Spinal cord (tissue), 10 donors: ENCODE measurements around the gene VPS33A. TPM values are rescaled to one million over a fixed set of nuclear protein-coding genes. Genes with fewer than 3 reads are reported as not detected.

Source experiments
- DNase-seq, 6 donors: peaks; one replicate each; pipeline versions ENCODE4 v3.0.0 to v3.0.0-alpha.2; 2013 to 2015; ENCODE audit warnings: low spot score in 6 of 6, low read depth in 4 of 6
- H3K27ac ChIP-seq: one replicate; pipeline ENCODE4 v1.5.1; 2013; ENCODE audit warnings: low read depth, low read length, control low read depth
- H3K27me3 ChIP-seq: one replicate; pipeline ENCODE4 v1.6.1; 2013; ENCODE audit warnings: low read length; ENCODE audit not compliant: control insufficient read depth, insufficient read depth
- H3K36me3 ChIP-seq: one replicate; pipeline ENCODE4 v1.6.1; 2013; ENCODE audit warnings: low read length; ENCODE audit not compliant: control insufficient read depth, insufficient read depth
- H3K4me1 ChIP-seq: one replicate; pipeline ENCODE4 v1.6.1; 2013; ENCODE audit warnings: low read length; ENCODE audit not compliant: control insufficient read depth, insufficient read depth
- H3K4me3 ChIP-seq: one replicate; pipeline ENCODE4 v1.5.1; 2013; ENCODE audit warnings: low read depth, low read length, control low read depth
- H3K9me3 ChIP-seq: one replicate; pipeline ENCODE4 v1.6.1; 2013; ENCODE audit warnings: low read length; ENCODE audit not compliant: control insufficient read depth, insufficient read depth
- WGBS: methylation state at CpG from one replicate; pipeline ENCODE4 v1.1.5; 2013; ENCODE audit warnings: missing lambda C conversion rate; ENCODE audit not compliant: insufficient coverage; 5-methylcytosine and 5-hydroxymethylcytosine counted together
- polyA plus RNA-seq, 2 donors: library from polyadenylated mRNA; unstranded; fragments of 120-200 nt; gene quantifications; one replicate each; pipeline ENCODE4 v1.2.1, GENCODE V29; 2013; ENCODE audit not compliant: insufficient read length in 2 of 2
- total RNA-seq, 2 donors: library from RNA; depleted of rRNA in 1 of 2; stranded (reverse); fragments of 120-200 nt in 1 of 2; fragments of >200 nt in 1 of 2; gene quantifications; one replicate each; pipeline versions ENCODE4 v1.2.3 to v1.2.4, GENCODE V29; 2013 to 2014
- donor health status: healthy.

VPS33A gene
- total and polyA plus RNA-seq, 4 donors, result 19.5 to 29.2 (median 23.2) TPM

DNA sequence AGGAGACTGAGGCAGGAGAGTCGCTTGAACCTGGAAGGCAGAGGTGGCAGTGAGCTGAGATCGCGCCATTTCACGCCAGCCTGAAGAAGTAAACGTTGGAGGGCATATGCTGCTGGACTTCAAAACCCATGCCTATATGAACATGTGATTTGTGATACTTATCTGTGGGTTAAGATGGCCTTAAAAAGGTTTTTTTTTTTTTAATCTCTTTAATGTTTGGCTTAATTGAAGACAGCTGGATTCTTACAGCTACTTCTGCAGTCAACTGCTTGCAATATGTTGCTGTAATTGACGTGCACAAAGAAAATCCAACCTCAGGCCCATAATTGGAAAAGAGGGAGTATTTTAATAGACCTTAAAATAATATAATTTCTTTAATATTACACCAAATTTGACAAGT is 64.3 kb downstream of the VPS33A start:
- 93% methylated on average over 5 of the region's 6 CpGs for WGBS
- H3K27ac ChIP-seq, result no peak overlapping the region
- no peaks in the 10 kb centered on the region for H3K9me3 ChIP-seq
- DNase-seq, result no peak
- H3K27me3 ChIP-seq, result peaks cover 39% of the 10 kb centered on the region
- H3K4me3 ChIP-seq, result no peak overlapping the region
- peaks cover 22% of the 10 kb centered on the region for H3K36me3 ChIP-seq
- H3K4me1 ChIP-seq, result peaks cover 24% of the 10 kb centered on the region

DNA sequence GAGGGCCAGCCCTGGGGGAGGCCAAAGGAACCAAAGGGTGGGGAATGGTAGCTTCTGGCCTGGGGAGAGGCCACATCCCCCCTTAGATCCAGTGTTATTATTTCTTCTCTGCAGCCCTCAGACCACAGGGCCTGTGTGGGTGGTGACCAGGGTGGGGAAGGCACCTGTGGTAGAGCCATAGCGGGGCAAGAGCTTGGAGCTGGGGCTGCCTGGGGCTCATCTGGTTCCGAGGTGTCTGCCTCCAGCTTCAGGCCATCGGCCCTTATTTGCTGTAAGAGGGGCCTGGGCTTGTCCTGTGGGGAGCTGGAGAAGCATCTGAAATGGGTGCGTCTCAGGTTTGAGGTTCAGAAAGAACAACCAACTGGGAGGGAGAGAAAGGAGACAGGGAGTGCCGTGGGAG is 64.9 kb downstream of the VPS33A start:
- no peak for DNase-seq
- peaks cover 24% of the 10 kb centered on the region for H3K4me1 ChIP-seq
- no peak overlapping the region for H3K4me3 ChIP-seq
- H3K36me3 ChIP-seq, result peaks cover 16% of the 10 kb centered on the region
- H3K27ac ChIP-seq, result no peak overlapping the region
- peaks cover 39% of the 10 kb centered on the region for H3K27me3 ChIP-seq
- no peaks in the 10 kb centered on the region for H3K9me3 ChIP-seq
- WGBS, result 96% methylated on average over 4 of the region's 5 CpGs

DNA sequence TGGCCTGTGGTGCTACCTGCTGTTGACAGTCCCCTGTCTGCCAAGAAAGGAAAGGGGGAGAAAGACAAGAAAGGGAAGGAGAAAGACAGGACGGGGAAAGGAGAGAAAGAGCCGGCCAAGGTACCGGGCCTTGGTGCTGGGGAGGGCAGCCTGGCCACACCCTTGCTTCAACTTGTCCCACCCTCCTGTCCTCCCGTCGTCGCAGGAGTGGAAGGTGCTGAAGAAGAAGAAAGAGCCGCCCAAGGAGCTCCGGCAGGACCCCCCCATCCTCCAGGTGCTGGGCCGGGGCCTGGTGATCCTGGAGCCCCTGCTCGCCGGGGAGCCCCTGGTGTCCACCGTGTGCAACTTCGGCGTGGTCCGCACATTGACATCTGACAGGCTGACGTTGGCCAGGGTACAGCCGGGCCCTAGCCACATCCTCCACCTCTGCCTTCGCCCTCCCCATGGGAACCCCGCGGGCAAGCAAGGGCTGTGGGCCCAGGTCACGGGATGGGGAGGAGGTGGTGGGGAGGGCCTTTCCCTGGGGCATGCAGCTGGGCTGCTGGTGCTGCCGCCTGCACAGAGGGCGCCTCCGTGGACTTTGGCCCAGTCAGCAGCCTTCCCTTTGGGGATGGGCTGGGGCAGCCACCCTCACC is 65.6 kb downstream of the VPS33A start:
- no peaks in the 10 kb centered on the region for H3K9me3 ChIP-seq
- no peak for DNase-seq
- no peak overlapping the region for H3K4me3 ChIP-seq
- 59% methylated on average over 17 of the region's 24 CpGs for WGBS
- peaks cover 33% of the 10 kb centered on the region for H3K27me3 ChIP-seq
- peaks cover 11% of the 10 kb centered on the region for H3K36me3 ChIP-seq
- H3K27ac ChIP-seq, result no peak overlapping the region
- peaks cover 19% of the 10 kb centered on the region for H3K4me1 ChIP-seq

DNA sequence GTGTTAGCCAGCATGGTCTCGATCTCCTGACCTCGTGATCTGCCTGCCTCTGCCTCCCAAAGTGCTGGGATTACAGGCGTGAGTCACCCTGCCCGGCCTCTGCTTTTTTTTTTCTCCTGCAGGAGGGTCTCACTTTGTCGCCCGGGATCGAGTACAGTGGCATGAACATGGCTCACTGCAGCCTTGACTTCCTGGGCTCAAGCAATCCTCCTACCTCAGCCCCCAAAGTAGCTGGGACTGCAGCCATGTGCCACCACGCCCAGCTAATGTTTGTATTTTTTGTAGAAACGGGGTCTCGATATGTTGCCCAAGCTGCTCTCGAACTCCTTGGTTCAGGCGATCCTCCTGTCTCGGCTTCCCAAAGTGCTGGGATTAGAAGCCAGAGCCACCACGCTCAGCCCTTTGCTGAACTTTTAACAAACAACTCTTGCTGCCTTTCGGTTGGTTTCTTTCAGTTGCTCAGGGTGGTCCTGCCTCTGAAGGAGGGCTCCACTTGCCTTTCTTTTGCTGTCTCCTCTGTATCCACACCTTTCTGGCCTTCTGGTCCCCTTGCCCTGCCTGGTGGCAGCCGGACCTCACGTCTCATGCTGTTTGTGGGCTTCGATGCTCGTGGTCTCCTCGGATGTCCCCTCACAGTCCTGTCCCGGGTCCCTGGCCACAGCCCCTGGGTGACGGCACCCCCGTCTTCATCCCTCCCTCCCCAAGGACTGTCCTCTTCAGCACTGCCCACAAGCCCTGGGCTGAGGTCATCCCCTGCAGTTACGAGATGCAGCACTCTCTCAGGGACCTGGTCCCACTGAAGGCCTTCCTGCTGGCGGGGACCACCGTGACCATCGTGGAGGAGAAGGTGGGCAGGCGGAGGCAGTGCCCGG is 66.6 kb downstream of the VPS33A start:
- DNase-seq, result no peak
- H3K27ac ChIP-seq, result no peak overlapping the region
- H3K9me3 ChIP-seq, result no peaks in the 10 kb centered on the region
- H3K4me3 ChIP-seq, result no peak overlapping the region
- peaks cover 24% of the 10 kb centered on the region for H3K27me3 ChIP-seq
- H3K4me1 ChIP-seq, result peaks cover 11% of the 10 kb centered on the region
- 88% methylated on average over 25 of the region's 29 CpGs for WGBS
- peaks cover 9% of the 10 kb centered on the region for H3K36me3 ChIP-seq

DNA sequence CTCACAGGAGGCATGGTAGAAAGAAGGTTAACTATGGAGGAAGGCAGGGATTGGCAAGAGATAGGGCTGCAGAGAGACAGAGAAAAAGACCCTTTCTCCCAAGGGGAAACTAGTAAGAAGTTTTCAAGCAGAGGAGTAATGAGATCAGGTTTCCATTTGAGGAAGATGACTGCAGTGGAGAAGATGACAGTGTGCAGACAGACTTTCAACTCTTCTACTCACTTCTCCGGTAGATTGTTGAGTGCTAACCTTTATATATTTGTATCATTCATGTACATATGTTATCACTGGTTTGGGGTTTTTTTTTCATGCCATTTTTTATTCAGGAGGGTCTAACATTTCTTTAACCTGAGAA is 68.7 kb downstream of the VPS33A start:
- H3K9me3 ChIP-seq, result no peaks in the 10 kb centered on the region
- peaks cover 8% of the 10 kb centered on the region for H3K36me3 ChIP-seq
- H3K4me1 ChIP-seq, result no peaks in the 10 kb centered on the region
- DNase-seq, result no peak
- peaks cover 9% of the 10 kb centered on the region for H3K27me3 ChIP-seq
- no peak overlapping the region for H3K4me3 ChIP-seq
- H3K27ac ChIP-seq, result no peak overlapping the region
- WGBS, result no CpG with 5 or more reads among the region's 1 CpG

DNA sequence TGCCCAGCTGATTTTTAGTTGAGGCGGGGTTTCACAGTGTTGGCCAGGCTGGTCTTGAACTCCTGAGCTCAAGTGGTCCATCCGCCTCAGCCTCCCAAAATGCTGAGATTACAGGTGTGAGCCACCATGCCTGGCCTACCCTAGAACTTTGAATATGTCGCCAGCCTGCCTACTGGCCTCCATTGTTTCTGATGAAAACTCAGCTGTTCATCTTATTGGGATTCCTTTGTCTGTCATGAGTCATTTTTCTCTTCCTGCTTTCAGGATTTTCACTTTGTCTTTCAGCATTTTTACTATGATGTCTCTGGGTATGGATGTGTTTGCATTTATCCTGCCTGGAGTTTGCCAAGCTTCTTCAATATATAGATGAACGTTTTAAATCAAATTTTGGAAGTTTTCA is 70.9 kb downstream of the VPS33A start:
- no peaks in the 10 kb centered on the region for H3K9me3 ChIP-seq

DNA sequence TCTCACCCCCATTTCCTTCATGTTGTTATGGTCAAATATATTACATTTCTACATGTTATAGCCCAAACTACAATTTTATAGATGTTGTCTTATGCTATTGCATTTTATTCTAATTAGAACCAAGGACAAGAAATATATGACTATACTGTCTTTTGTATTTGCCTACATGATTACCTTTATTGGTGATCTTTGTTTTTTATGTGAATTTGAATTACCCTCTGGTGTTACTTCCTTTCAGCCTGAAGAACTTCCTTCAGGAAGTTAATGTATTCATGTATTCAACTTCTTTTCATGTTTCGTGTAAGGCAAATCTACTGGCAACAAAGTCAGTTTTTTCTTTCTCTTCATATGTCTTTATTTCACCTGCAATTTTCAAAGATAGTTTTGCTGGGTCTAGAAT is 71.5 kb downstream of the VPS33A start:
- H3K27me3 ChIP-seq, result no peaks in the 10 kb centered on the region

More for the DNA sequence above, 70.9 kb downstream of the VPS33A start:
- 88% methylated on average over 4 of the region's 4 CpGs for WGBS
- Histone ChIP-seq H3K4me1 (no peaks in the 10 kb centered on the region), H3K36me3 (peaks cover 2% of the 10 kb centered on the region), H3K27me3 (peaks cover under 1% of the 10 kb centered on the region), H3K4me3 (no peak overlapping the region), H3K27ac (no peak overlapping the region)
- DNase-seq, result no peak

DNA sequence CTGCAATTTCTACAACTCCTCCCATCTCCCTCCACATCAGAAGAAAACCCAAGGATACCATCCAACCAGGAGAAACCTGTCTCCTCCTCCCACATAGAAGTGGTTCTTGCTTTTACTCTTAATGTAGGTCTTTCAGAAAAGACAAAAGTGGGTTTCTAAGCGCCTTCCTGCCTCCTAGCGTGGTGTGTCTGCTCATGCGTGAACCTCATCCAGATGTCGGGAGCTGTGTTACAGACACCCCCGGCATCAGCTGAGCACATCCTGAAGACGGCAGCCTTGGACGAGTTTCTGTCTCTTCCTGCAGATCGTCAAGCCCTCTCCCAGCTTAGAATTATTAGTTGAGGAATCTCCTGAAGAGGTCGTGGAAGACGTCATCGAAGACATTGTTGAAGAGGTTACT is 73.9 kb downstream of the VPS33A start:
- no peak overlapping the region for H3K4me3 ChIP-seq
- H3K9me3 ChIP-seq, result no peaks in the 10 kb centered on the region
- no peaks in the 10 kb centered on the region for H3K27me3 ChIP-seq
- no peak overlapping the region for H3K27ac ChIP-seq
- no peak for DNase-seq
- 84% methylated on average over 11 of the region's 11 CpGs for WGBS
- H3K36me3 ChIP-seq, result peaks cover 5% of the 10 kb centered on the region
- no peaks in the 10 kb centered on the region for H3K4me1 ChIP-seq

More for the DNA sequence above, 71.5 kb downstream of the VPS33A start:
- no peak overlapping the region for H3K27ac ChIP-seq
- no peaks in the 10 kb centered on the region for H3K4me1 ChIP-seq
- no CpG with 5 or more reads among the region's 1 CpG for WGBS
- no peaks in the 10 kb centered on the region for H3K9me3 ChIP-seq
- H3K36me3 ChIP-seq, result peaks cover 3% of the 10 kb centered on the region
- no peak for DNase-seq
- no peak overlapping the region for H3K4me3 ChIP-seq

DNA sequence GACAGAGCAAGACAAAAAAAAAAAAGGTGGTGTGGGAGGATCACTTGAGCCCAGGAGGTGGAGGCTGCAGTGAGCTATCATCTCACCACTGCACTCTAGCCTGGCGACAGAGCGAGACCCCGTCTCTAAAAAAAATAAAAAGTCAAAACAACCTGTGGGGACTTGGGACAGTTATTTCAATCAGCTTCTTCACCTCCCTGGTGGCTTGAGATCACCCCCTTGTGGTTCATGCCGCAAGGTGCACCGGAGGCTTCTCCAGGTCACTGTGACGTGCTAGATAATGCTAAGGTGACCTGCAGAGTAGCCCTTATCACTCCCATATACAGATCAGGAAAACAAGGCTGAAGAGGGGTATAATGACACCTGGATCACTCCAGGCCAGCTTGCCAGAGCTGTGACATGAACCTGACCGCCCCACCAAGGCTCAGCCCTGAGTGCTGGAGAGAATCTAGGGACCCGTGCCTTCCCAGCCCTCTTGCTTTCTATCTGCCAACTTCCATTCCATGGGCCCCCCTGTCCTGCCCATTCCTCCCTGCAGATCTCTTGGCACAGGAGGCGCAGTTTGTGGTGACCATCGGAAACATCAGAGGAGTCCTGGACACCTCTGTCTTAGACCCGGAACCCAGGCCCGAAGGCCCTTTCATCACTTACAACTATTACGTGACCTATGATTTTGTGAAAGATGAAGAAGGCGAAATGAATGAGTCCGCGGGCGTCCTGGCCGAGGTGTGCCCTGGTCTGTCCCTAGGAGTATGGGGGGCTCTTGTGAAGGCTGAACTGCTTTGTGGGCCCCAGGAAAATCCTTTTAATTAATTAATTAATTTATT is 75.2 kb downstream of the VPS33A start:
- Histone ChIP-seq H3K27me3 (no peaks in the 10 kb centered on the region), H3K4me3 (no peak overlapping the region), H3K9me3 (no peaks in the 10 kb centered on the region), H3K4me1 (no peaks in the 10 kb centered on the region), H3K36me3 (peaks cover 7% of the 10 kb centered on the region), H3K27ac (no peak overlapping the region)
- peak in 2 of 6 donors; percentile 21 to 24 for DNase-seq
- 58% methylated on average over 7 of the region's 18 CpGs for WGBS
